GM18868 (cell line): ENCODE results near the gene MCU.
"Not testable (repeated sequence)": the region's sequence is repeated elsewhere in the genome, so short reads cannot be mapped to it uniquely, and the experiment has no call there.

Source experiments
- ATAC-seq: cut with Tn5 transposase; IDR thresholded peaks from one replicate; pipeline ENCODE4 v1.9.1; 2021; ENCODE audit warnings: mild to moderate bottlenecking, moderate library complexity; ENCODE audit not compliant: unreplicated experiment

The MCU gene

DNA sequence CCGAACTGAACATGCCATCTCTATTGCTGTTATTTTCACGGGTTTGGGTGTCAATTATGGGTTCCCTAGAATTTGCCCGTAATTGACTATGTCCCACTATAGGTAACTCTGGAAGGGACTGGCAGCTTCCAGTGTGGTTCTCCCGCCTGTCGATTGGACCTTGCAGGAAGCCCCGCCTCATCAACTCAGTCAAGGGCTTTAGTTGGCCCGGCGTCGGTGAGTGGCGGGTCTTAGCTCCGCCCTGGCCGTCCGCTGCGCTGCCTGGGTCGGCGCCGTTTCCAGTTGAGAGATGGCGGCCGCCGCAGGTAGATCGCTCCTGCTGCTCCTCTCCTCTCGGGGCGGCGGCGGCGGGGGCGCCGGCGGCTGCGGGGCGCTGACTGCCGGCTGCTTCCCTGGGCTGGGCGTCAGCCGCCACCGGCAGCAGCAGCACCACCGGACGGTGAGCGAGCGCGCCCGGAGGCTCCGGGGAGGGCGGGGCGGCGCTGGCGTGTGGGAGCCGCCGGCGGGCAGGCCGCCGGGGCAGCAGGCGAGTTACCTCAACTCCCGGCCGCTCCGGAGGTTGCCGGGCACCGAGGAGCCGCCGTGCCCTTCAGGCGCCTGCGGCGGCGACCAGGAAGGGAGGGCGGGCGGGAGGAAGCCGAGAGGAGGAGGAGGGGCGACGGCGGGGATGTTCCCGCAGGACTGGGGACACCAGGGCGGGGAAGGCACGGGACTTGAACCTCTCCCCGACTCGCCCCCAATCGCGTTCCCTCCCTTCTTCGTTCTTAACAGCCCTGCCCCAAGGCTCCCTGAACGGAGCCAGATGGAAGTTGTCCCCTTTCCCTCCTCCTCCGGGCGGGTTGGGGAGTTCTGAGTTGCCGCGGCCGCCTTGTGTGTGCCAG is at the start of gene MCU:
MCU (plus strand) TSS at position 281 of the 881 bp plus-strand sequence; CDS start at position 290, 9 bp downstream.
- ATAC-seq, result peak; percentile 93

DNA sequence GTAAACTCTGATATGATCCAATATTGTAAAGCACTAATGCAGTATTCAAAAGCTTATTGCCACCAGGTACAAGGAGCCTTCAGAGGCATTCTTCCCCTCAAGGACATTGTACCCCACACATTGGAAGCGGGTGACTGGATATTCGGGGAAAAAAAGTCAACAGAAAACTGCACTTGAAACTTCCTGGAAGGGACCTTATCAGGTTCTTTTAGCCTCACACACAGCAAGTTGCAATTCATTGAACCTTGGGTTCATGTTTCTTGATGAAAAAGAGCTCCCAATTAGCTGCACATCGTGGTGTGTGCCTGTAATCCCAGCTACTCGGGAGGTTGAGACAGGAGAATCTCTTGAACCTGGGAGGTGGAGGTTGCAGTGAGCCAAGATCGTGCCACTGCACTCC is 49.6 kb upstream of the MCU start:
- no peak for ATAC-seq

GRCh38 chr10:72645263-72645858 is 46.6 kb upstream of the MCU start:
- no peak for ATAC-seq

- ATAC-seq, result not testable (repeated sequence)
Observed at GRCh38 chr10:72646971-72647370, 45.0 kb upstream of the MCU start.

DNA sequence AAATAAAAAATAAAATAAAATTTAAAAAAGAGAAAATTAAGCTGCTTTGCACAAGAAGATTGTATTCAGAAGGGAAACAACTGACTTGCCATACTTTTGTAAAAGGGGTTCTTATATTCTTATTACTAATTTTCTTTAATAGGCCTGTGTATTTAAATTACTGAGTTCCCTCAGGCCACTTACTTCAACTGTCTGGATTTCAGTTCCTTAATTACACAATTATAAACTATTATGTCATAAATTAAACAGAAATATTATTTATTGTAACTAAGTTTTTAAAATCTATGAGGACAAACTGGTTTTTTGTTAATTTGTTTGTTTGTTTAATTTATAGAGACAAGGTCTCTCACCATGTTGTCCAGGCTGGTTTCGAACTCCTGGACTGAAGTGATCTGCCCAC is 43.6 kb upstream of the MCU start:
- no peak for ATAC-seq

DNA sequence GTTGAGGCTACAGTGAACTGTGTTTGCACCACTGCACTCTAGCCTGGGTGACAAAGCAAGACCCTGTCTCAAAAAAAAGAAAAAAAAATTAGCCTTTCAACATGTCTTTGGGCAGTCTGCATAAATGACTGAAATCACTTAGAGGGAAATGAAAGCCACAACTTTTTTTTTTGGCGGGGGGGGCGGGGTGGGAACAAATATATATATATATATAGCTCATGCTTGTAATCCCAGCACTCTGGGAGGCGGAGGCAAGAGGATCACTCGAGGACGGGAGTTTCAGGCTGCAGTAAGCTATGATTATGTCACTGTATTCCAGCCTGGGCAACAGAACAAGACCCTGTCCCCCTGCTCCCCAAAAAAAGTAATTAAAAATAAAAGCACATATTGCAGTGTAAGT is 42.7 kb upstream of the MCU start:
- no peak for ATAC-seq

GRCh38 chr10:72653383-72654096 is 38.4 kb upstream of the MCU start:
- ATAC-seq, result no peak

DNA sequence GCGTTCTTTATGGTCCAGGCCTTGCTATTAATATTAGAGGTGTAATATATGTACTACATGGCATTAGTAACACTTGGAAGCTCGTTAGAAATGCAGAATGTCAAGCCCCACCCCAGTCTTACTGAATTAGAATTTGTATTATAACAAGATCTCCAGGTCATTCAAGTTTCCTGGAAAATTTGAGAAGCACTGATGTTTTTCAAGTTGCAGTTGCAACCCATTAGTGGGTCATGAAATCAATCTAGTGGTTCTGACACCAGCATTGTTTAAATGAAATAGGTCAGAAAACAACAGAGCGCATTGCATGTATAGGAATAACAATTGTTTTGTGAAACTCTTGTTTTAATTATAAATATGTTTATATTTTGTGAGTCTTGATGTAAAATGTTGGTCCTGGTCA is 37.2 kb upstream of the MCU start:
- ATAC-seq, result no peak

- no peak for ATAC-seq
Observed at GRCh38 chr10:72658696-72659400, 33.1 kb upstream of the MCU start.

- ATAC-seq, result no peak
Observed at GRCh38 chr10:72659694-72660093, 32.2 kb upstream of the MCU start.

- ATAC-seq, result no peak
Observed at GRCh38 chr10:72660220-72660619, 31.7 kb upstream of the MCU start.

GRCh38 chr10:72661431-72661830 is 30.5 kb upstream of the MCU start:
- no peak for ATAC-seq

- ATAC-seq, result no peak
Observed at GRCh38 chr10:72663971-72664370, 28.0 kb upstream of the MCU start.

GRCh38 chr10:72665925-72666324 is 26.0 kb upstream of the MCU start:
- ATAC-seq, result no peak

- ATAC-seq, result no peak
Observed at GRCh38 chr10:72667207-72667864, 24.6 kb upstream of the MCU start.

GRCh38 chr10:72673280-72673679 is 18.7 kb upstream of the MCU start:
- ATAC-seq, result no peak

DNA sequence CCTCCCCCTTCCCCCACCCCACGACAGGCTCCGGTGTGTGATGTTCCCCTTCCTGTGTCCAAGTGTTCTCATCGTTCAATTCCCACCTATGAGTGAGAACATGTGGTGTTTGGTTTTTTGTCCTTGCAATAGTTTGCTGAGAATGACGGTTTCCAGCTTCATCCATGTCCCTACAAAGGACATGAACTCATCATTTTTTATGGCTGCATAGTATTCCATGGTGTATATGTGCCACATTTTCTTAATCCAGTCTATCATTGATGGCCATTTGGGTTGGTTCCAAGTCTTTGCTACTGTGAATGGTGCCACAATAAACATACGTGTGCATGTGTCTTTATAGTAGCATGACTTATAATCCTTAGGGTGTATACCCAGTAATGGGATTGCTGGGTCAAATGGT is 17.8 kb upstream of the MCU start:
- not testable (repeated sequence) for ATAC-seq

DNA sequence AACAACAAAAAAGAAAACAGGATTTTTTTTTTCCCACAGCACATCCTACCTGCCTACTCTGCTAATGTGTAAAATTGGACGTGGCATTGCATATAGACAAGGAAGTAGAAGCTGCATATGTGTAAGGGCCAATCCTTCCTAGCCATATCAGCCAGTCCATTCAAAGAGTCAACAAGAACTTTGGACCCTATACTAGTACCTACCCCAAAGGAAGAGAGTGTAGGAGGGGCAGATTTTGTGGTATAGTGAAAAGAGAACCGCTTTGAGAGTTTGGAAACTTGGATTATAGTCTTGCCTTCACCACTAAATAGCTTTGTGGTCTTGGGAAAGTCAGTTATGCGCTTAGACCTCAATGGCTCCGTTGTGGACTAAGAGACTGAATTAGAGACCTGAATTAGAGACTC is 12.1 kb upstream of the MCU start:
- no peak for ATAC-seq

DNA sequence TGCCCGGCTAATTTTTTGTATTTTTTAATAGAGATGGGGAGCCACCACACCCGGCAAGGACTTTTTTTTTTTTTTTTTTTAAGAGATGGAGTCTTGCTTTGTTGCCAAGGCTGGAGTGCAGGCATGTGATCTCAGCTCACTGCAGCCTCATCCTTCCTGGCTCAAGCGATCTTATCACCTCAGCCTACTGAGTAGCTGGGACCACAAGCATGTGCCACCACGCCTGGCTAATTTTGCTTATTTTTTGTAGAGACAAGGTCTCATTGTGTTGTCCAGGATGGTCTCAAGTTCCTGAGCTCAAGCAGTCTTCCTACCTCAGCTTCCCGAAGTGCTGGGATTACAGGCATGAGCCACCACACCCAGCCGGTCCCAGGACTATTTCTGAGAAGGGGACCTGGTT is 9.3 kb upstream of the MCU start:
- no peak for ATAC-seq

- no peak for ATAC-seq
Observed at GRCh38 chr10:72685264-72685921, 6.5 kb upstream of the MCU start.
